ENCODE results near the gene JAKMIP2. TPM values are rescaled to one million over a fixed set of nuclear protein-coding genes. Genes with fewer than 3 reads are reported as not detected.

JAKMIP2 gene
- total RNA-seq, 1 experiment from 2014 or later, result not detected

DNA sequence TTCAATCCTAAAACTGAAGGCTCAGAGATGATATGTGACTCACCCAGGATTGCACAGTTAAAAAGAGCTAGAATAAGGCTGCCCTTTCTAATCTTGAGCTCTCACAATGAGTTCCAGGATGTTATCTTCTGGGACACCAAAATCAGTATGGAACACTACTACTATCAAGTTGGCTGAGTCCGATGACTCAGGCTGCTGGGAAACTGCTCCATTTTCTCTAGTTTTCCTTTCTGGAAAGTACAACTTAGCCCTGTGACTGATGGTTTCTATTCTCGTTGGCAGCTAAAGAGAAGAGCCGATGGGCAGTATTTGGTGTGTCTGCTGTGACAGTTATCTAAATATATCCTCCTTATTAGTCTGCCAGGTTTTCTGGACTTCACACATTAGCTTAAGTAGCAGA lies 234.8 kb downstream of the JAKMIP2 start:
- H3K79me2 ChIP-seq (ENCODE audit: insufficient read depth, low read length), result no peaks in the 10 kb centered on the region
- no peak overlapping the region for H3K4me3 ChIP-seq (replicated peaks in 1 of 2; ENCODE audit: low read depth in 1 of 2, low read length in 2 of 2)
- no TSS peak for BruUV-seq (replicated peaks)
- H3K4me2 ChIP-seq (ENCODE audit: low read length), result no peak overlapping the region
- DNase-seq (ENCODE audit: low read depth, low spot score) (no peak), ATAC-seq (no peak)
- no peaks in the 10 kb centered on the region for H3K36me3 ChIP-seq (ENCODE audit: control insufficient read depth in 1 of 2, insufficient read depth in 2 of 2, low read length in 2 of 2)
- CTCF ChIA-PET, result interaction anchor here (0.7 kb wide), 1 partner anchor 31 kb away, joined by 3 read pairs; no protein-coding TSS in a partner anchor
- POLR2A ChIA-PET, result no interaction called here
- no peaks in the 10 kb centered on the region for H3K9me2 ChIP-seq (ENCODE audit: insufficient read depth)
- peaks cover 16% of the 10 kb centered on the region; the same call in 1 of the 2 replicates for H3K27me3 ChIP-seq (ENCODE audit: insufficient read depth, low read length)
- H4K20me1 ChIP-seq (ENCODE audit: insufficient read depth), result no peaks in the 10 kb centered on the region
- TF ChIP-seq SP1 (IDR thresholded peaks at IDR 0.05; ENCODE audit: low read depth) (no peak), CBX3 (IDR thresholded peaks at IDR 0.05; ENCODE audit: low read depth) (no peak), ELF1 (IDR thresholded peaks at IDR 0.05; ENCODE audit: borderline replicate concordance, low read depth) (no peak), EZH2 (IDR thresholded peaks at IDR 0.05) (no peak), EZH2phosphoT487 (IDR thresholded peaks at IDR 0.05; ENCODE audit: borderline replicate concordance) (no peak), FOSL1 (IDR thresholded peaks at IDR 0.05; ENCODE audit: low read depth) (no peak), EGR1 (IDR thresholded peaks at IDR 0.05; ENCODE audit: low read depth) (no peak), ZFX (IDR thresholded peaks at IDR 0.05) (no peak), RAD21 (IDR thresholded peaks at IDR 0.05; ENCODE audit: low read depth) (no peak), CEBPB (IDR thresholded peaks at IDR 0.05; ENCODE audit: low read depth) (no peak), ZNF274 (IDR thresholded peaks at IDR 0.05; ENCODE audit: low read depth, low read length) (no peak), MAX (IDR thresholded peaks at IDR 0.05) (no peak)
- TF ChIP-seq, protein P1, sequence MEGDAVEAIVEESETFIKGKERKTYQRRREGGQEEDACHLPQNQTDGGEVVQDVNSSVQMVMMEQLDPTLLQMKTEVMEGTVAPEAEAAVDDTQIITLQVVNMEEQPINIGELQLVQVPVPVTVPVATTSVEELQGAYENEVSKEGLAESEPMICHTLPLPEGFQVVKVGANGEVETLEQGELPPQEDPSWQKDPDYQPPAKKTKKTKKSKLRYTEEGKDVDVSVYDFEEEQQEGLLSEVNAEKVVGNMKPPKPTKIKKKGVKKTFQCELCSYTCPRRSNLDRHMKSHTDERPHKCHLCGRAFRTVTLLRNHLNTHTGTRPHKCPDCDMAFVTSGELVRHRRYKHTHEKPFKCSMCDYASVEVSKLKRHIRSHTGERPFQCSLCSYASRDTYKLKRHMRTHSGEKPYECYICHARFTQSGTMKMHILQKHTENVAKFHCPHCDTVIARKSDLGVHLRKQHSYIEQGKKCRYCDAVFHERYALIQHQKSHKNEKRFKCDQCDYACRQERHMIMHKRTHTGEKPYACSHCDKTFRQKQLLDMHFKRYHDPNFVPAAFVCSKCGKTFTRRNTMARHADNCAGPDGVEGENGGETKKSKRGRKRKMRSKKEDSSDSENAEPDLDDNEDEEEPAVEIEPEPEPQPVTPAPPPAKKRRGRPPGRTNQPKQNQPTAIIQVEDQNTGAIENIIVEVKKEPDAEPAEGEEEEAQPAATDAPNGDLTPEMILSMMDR (IDR thresholded peaks at IDR 0.05 in 2 of 3, conservative IDR thresholded peaks at IDR 0.05 in 1 of 3; ENCODE audit: borderline replicate concordance in 1 of 3, insufficient read depth in 1 of 3, low read depth in 2 of 3, low read length in 2 of 3), result no peak
- TF ChIP-seq, protein P2, sequence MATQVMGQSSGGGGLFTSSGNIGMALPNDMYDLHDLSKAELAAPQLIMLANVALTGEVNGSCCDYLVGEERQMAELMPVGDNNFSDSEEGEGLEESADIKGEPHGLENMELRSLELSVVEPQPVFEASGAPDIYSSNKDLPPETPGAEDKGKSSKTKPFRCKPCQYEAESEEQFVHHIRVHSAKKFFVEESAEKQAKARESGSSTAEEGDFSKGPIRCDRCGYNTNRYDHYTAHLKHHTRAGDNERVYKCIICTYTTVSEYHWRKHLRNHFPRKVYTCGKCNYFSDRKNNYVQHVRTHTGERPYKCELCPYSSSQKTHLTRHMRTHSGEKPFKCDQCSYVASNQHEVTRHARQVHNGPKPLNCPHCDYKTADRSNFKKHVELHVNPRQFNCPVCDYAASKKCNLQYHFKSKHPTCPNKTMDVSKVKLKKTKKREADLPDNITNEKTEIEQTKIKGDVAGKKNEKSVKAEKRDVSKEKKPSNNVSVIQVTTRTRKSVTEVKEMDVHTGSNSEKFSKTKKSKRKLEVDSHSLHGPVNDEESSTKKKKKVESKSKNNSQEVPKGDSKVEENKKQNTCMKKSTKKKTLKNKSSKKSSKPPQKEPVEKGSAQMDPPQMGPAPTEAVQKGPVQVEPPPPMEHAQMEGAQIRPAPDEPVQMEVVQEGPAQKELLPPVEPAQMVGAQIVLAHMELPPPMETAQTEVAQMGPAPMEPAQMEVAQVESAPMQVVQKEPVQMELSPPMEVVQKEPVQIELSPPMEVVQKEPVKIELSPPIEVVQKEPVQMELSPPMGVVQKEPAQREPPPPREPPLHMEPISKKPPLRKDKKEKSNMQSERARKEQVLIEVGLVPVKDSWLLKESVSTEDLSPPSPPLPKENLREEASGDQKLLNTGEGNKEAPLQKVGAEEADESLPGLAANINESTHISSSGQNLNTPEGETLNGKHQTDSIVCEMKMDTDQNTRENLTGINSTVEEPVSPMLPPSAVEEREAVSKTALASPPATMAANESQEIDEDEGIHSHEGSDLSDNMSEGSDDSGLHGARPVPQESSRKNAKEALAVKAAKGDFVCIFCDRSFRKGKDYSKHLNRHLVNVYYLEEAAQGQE (IDR thresholded peaks at IDR 0.05; ENCODE audit: low read depth), result no peak
- H3K27ac ChIP-seq (ENCODE audit: low read depth, low read length), result no peak overlapping the region
- no peak overlapping the region for H3K9ac ChIP-seq (ENCODE audit: low read length)
- RAD21 ChIA-PET (ENCODE audit: low non-redundant PET in 1 of 2, low total read pairs in 2 of 2, uncharacterized antibody in 2 of 2, unreplicated experiment in 2 of 2), result no interaction called here
- H3K4me1 ChIP-seq (ENCODE audit: control insufficient read depth in 1 of 2, insufficient read depth in 2 of 2, low read length in 2 of 2), result no peaks in the 10 kb centered on the region
- intact Hi-C loops (cut with micrococcal nuclease), result no loop called here
- H3K9me3 ChIP-seq (ENCODE audit: control insufficient read depth in 1 of 2, insufficient read depth in 1 of 2, low read depth in 1 of 2, low read length in 2 of 2), result no peaks in the 10 kb centered on the region
- no peak overlapping the region for H2AFZ ChIP-seq (ENCODE audit: low read depth, low read length, poor library complexity, severe bottlenecking)

Data from HCT116 (cell line).